NCI-H2171 treated with DMSO at 0.1 percent for 48 hours (cell line): Measurements from ENCODE around the gene TSEN34.

ENCODE experiments used
- DNase-seq: peaks from one replicate; lab custom pipeline; 2025; lab: John Stamatoyannopoulos, UW

The TSEN34 gene

DNA sequence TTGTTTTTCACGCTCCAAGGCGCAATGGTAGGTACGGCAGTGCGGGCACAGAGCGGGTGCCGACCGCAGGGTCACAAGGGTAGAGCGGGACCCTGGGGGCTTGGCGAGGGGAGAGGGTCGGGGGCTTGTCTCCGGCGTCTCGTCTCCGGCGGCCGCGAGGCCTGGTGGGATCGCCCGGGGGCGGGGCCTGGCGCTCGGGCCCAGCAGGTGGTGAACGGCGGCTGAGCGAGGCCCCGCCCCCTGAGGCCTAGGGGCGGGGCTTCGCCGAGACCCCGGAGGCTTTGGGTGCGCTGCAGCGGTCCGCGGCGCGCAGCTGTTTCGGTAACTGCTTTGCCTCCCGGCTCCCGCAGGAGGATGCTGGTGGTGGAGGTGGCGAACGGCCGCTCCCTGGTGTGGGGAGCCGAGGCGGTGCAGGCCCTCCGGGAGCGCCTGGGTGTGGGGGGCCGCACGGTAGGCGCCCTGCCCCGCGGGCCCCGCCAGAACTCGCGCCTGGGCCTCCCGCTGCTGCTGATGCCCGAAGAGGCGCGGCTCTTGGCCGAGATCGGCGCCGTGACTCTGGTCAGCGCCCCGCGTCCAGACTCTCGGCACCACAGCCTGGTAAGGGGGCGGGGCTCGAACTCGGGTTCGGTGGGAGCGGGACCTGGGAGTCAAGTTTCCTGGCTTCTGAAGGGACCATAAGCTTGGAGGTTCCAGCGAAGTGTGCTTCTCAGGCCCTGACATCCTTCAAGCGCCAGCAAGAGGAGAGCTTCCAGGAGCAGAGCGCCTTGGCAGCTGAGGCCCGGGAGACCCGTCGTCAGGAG lies at the start of gene TSEN34:
Gene TSEN34 (plus strand): TSS at position 298 of the 800 bp plus-strand sequence. CDS start 57 bp downstream, at position 355.
- DNase-seq = peak; percentile 83

DNA sequence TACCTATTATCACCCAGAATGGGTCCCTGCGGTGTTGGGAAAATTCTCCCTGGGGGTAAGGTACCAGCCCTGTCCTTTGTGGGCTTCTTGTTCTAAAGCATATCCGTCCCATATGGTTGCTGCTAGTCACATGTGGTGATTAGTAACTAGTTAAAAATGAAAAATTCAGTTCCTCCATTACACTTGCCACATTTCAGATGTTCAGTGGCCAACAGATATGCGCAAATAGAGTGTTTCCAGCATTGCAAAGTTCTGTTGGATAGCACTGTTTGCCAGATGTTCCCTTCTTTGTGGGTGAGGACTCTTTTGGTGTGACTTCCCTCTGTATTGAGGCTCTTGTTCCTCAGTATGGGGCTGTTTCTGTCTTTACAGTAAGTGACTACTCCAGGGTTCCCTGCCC lies 49.8 kb upstream of the TSEN34 start:
- no peak for DNase-seq

DNA sequence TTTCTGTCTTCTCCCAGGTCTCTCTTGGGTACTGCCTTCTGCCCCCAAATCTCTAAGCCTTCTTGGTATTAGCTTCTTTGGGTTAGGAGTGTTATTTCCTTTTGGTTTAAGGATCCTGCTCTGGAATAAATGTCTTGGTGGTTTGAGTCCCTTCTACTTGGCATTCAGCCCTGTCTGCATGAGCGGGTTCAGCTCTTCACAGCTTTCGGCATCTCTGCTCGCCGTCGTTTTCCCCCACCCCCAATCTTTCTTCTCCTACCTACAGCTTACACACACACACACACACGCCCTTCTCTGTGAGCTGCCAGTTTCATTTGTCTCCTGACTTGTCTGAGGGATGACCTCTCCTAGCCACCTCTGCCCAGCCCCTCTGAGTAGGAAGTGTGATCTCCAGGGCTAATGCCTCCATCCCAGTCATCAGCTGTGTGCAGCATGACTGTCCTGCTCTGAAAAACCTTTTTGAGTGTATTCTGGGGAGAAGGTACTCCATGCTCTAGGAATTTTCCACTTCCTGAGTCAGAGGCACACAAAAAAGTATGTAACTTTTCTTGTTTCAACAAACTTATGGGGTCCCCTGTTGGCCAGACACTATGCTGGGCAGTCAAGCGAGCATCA lies 48.8 kb upstream of the TSEN34 start:
- DNase-seq = no peak

DNA sequence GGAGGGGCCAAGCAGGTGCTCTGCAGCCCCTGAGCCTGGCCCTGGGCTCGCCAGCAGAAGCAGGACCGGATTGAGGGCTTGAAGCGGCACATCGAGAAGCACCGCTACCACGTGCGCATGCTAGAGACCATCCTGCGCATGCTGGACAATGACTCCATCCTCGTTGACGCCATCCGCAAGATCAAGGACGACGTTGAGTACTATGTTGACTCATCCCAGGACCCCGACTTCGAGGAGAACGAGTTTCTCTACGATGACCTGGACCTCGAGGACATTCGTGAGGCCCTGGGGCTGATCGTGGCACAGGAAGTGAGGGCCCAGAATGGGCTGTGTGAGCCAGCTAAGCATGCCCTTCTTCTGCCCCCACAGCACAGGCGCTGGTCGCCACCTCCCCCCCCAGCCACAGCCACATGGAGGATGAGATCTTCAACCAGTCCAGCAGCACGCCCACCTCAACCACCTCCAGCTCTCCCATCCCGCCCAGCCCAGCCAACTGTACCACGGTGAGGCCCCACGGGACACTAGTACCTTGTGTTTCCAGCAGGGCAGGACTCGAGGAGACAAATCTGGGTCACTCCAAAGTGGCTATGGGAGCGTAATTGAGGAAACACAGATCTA lies 45.5 kb upstream of the TSEN34 start:
- no peak for DNase-seq

GRCh38 chr19:54147676-54148075 lies 43.4 kb upstream of the TSEN34 start:
- DNase-seq = no peak

DNA sequence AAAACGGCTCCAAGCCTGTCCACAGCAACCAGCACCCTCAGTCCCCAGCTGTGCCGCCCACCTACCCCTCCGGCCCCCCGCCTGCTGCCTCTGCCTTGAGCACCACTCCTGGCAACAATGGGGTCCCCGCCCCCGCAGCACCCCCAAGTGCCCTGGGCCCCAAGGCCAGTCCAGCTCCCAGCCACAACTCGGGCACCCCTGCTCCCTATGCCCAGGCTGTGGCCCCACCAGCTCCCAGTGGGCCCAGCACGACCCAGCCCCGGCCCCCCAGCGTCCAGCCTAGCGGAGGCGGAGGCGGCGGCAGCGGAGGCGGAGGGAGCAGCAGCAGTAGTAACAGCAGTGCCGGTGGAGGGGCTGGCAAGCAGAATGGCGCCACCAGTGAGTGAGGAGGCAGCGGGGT lies 43.0 kb upstream of the TSEN34 start:
- no peak for DNase-seq

GRCh38 chr19:54149021-54149812 lies 41.9 kb upstream of the TSEN34 start:
- no peak for DNase-seq

DNA sequence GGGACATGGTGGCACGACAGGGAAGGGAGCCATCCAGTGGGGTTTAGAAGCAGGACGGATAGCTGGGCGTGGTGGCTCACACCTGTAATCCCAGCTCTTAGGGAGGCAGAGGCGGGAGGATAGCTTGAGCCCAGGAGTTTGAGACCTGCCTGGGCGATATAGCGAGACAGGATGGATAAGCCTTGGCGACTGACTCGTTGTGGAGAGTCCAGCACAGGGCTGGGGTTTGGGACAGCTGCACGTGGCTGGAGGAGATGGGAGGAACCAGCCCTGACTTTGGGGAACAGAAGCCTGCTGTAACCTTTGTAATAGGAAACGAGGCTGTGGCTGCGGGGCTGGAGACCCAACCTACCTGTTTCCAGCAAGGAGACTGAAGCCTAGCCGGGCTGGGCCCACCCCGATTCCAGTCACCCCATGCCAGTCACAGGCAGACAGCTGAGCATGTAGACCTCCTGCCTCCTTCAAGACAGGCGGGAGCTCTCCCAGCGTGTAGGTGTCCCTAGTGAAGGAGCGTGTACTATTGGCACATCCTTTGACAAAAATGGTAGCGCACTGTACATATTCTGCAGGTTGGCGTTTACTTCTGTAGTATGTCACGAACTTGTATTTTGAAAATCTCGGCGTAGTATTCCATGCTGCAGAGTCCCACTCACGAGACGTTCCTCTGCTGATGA lies 39.6 kb upstream of the TSEN34 start:
- DNase-seq = no peak

DNA sequence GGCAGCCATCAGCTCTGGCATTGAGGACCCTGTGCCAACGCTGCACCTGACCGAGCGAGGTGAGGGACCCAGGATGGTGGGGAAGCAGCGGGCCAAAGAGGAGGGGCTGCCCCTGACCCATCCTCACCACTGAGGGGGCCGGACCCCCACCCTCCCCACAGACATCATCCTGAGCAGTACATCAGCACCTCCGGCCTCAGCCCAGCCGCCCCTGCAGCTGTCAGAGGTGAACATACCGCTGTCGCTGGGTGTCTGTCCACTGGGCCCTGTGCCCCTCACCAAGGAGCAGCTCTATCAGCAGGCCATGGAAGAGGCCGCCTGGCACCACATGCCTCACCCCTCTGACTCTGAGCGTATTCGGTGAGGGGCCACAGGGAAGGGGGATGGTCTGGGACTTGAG lies 38.8 kb upstream of the TSEN34 start:
- DNase-seq = no peak

GRCh38 chr19:54152878-54153524 lies 38.1 kb upstream of the TSEN34 start:
- DNase-seq = no peak

- DNase-seq = no peak
These were observed 37.3 kb upstream of the TSEN34 start for GRCh38 chr19:54153731-54154326.

DNA sequence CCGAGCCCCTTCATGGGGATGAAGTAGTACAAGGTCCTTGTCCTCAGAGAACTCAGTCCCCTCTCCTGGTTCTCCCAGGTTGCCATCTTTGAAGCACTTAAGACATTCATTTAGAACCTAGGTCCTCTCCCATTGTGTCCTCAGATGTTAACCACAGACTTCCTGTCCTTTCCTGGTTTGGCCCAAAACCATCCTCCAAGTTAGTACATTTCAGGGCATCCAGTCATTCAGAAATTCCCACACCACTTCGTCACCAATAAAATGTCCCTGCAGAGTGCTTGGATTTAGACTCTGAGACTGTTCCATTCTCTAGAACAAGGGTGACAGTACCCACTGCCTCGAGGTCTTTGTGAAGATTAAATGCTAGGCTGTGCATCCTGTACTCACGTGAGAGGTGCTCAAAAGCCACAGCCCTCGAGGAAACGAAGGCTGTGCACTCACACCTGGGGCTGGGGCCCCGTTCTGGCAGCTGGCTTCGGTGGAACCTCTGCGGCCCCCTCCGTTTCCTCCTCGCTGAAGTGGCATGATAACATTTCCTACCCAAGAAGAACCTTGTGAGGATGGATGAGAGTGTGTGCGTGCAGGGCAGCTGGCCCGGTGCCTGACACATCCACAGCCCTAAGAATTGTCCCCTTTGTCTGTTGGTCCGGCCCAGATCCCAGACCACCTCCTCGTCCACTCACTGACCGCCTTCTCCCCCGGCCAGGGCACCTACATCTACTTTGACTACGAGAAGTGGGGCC lies 36.3 kb upstream of the TSEN34 start:
- no peak for DNase-seq

GRCh38 chr19:54155694-54156093 lies 35.4 kb upstream of the TSEN34 start:
- no peak for DNase-seq

DNA sequence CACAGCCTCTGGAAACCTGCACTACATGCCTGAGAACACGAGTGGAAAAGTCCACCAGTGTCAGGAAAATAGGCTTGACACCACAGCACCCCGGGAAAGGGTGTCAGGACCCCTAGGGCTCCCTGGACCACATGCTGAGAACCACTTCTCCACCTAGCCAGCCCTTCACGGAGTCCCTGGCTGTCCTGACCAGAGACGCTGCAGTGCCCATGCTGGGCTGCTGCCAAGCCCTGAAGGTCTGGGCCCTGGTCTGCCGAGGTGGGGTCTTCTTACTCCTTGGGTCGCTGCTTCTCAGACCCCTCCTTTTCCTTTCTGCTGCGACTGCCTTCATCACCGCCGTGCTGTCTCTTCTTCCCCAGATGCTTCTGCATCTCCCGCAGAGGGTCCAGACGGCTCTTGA lies 34.6 kb upstream of the TSEN34 start:
- no peak for DNase-seq

DNA sequence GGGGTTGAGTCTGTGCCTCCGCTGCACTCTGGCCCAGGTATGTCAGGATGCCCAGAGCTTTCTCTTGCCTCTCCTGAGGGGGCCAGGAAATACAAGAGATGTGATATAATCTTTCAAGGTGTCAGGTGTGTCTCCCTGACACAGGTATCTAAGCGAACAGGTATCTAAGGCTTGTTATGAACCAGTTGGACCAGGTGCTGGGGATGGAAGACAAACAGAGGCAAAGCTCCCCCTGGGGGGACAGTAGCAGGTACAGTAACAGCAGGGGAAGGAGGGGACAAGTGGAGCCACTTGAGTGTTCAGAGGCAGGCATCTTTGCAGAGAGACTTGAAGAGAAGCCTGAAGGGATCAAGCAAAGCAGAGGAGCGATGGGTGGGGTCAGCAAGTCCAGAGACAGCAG lies 34.2 kb upstream of the TSEN34 start:
- DNase-seq = no peak

DNA sequence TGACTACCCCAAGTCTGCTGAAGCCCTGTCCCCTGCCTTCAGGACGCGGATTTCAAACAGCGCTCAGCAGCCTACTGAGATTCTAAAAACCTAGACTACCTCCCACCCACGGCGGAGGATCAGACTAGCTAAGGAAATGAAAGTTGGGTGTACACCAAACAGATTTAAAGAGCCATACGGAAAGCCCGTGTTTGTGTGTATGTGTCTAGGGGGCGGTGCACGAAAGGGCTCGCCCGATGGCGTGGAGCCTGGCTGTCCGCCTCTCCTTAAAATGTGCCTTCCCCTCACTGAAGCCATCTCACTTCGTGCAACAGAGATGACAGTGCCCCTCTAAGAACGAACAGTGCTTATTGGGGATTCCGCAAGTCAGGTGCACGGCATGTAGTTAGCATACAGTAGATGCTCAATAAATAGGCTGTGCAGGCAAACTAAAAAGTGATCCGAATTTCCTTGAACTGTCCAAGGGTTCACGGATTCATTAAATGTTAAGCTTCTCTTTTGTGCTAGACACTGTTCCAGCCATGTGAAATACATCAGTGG lies 32.2 kb upstream of the TSEN34 start:
- no peak for DNase-seq

GRCh38 chr19:54159352-54160181 lies 31.5 kb upstream of the TSEN34 start, which contains the start of gene LENG1:
Gene LENG1 (minus strand): TSS chr19:54159721. CDS start chr19:54159695, 26 bp downstream.
- DNase-seq = peak; percentile 100

GRCh38 chr19:54160182-54160811 lies 30.8 kb upstream of the TSEN34 start:
- DNase-seq = peak; percentile 63
